Gastrocnemius medialis (tissue), 4 donors: ENCODE measurements around the gene HADHB. TPM values are rescaled to one million over a fixed set of nuclear protein-coding genes. Genes with fewer than 3 reads are reported as not detected.
"Not testable (repeated sequence)": the region's sequence is repeated elsewhere in the genome, so short reads cannot be mapped to it uniquely, and the experiment has no call there.

Experiments used
- ATAC-seq, 2 donors: fragments of 150-250 bp; one replicate each; pipeline ENCODE4 v1.9.1; 2016
- DNase-seq, 2 donors: peaks; one replicate each; pipeline ENCODE4 v3.0.0-alpha.2; 2019
- H3K27ac ChIP-seq, 4 donors: fragments of 200-600 bp; sonication (generic); 1 replicate in 1 of 4; 2 replicates in 3 of 4; pipeline ENCODE4 v1.5.1; 2016 to 2018; ENCODE audit warnings: mild to moderate bottlenecking in 2 of 4, moderate library complexity in 1 of 4
- H3K27me3 ChIP-seq, 3 donors: fragments of 200-600 bp; sonication (generic) in 2 of 3; 1 replicate in 1 of 3; 2 replicates in 2 of 3; pipeline versions ENCODE4 v1.5.1 to v1.6.0; 2016 to 2019; ENCODE audit warnings: mild to moderate bottlenecking in 1 of 3, moderate library complexity in 1 of 3
- H3K36me3 ChIP-seq, 2 donors: fragments of 200-600 bp; sonication (generic) in 1 of 2; one replicate each; pipeline ENCODE4 v1.5.1; 2017 to 2018
- H3K4me1 ChIP-seq, 2 donors: fragments of 200-600 bp; sonication (generic) in 1 of 2; one replicate each; pipeline ENCODE4 v1.5.1; 2016 to 2017; ENCODE audit warnings: mild to moderate bottlenecking in 2 of 2
- H3K4me3 ChIP-seq, 4 donors: fragments of 200-600 bp; sonication (generic) in 3 of 4; 1 replicate in 1 of 4; 2 replicates in 3 of 4; pipeline ENCODE4 v1.5.1; 2016 to 2019; ENCODE audit warnings: mild to moderate bottlenecking in 2 of 4
- H3K9me3 ChIP-seq, 3 donors: fragments of 200-600 bp; sonication (generic) in 2 of 3; 1 replicate in 1 of 3; 2 replicates in 2 of 3; pipeline ENCODE4 v1.5.1; 2016 to 2019
- CTCF ChIP-seq, 5 experiments: fragments of 450-650 bp in 3 of 5; fragments of 200-600 bp in 2 of 5; sonication (generic) in 2 of 5; IDR thresholded peaks in 4 of 5; conservative IDR thresholded peaks in 1 of 5; 1 replicate in 4 of 5; 2 replicates in 1 of 5; pipeline ENCODE4 v1.5.1; 2016 to 2019; ENCODE audit warnings: antibody characterized with exemption in 5 of 5, mild to moderate bottlenecking in 3 of 5, moderate library complexity in 3 of 5
- POLR2A ChIP-seq, 2 donors: fragments of 450-650 bp; IDR thresholded peaks; one replicate each; pipeline ENCODE4 v1.6.1; 2017; ENCODE audit warnings: antibody characterized with exemption in 2 of 2, mild to moderate bottlenecking in 2 of 2, moderate library complexity in 2 of 2
- in situ Hi-C, 4 donors: fragments of 200-750 bp; cut with MboI; loops; one replicate each; pipeline versions ENCODE4 v1.15.0 to v1.8.0; 2017; ENCODE audit warnings: low sequenced_read_pairs in 4 of 4
- intact Hi-C: fragments of 100-400 bp; cut with DNase I; formaldehyde crosslinking; loops from one replicate; pipeline ENCODE4 v1.15.1; 2023; ENCODE audit warnings: low total_unique reads
- total RNA-seq, 4 donors: library from RNA; depleted of rRNA; stranded (reverse); fragments of >200 nt; gene quantifications; one replicate each; pipeline versions ENCODE4 v1.1.0 to v1.2.3, GENCODE V29; 2016

The HADHB gene
- total RNA-seq, 4 donors from 2014 or later, result 719 to 936 (median 781) TPM

DNA sequence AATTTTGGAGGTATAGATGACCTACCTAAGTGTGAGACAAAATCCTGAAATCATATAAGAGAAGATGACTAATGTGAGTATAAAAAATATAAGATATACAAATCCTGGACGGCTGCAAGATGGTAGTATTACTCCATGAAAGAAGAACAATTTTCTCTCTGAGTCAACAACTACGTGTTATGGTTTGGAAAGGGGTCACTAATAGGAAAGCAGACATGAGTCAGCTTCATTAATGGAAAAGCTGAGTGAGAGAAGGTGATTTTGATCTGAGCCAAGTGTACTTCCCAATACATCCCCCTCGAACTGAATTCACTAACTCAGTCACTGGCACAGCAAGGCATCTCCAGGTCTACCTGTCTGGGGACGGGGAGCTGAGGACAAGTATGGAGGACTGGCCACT, 81.1 kb downstream of the HADHB start:
- ATAC-seq (no peak), DNase-seq (no peak)
- Histone ChIP-seq H3K4me1 (no peaks in the 10 kb centered on the region), H3K27me3 (no peaks in the 10 kb centered on the region), H3K9me3 (no peaks in the 10 kb centered on the region), H3K4me3 (no peak overlapping the region), H3K27ac (no peak overlapping the region), H3K36me3 (no peaks in the 10 kb centered on the region)
- intact Hi-C loops, result no loop called here
- in situ Hi-C loops, result loop anchor here (5.0 to 25.0 kb wide), 3 partner anchors 89 to 364 kb away; partner anchors contain the start of gene KIF3C (in 1 of the 4)
- TF ChIP-seq CTCF (IDR thresholded peaks at IDR 0.05 in 4 of 5, conservative IDR thresholded peaks at IDR 0.05 in 1 of 5), result no peak
- TF ChIP-seq POLR2A (IDR thresholded peaks at IDR 0.05), result no peak

DNA sequence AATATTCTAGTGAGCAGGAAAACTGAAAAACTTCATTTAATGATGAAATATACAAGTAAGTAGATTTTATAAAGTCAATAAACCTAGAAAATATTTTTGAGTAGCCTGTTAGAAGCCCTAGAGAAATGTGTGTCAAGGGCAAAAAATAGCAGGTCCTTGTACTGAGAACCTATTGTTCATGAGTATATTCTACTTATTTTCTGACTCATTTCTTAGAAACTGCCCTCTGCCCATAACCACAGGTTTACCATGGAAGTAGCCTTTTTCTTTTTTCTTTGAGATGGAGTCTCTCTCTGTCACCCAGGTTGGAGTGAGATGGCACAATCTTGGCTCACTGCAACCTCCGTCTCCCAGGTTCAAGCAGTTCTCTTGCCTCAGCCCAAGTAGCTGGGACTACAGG, 81.8 kb downstream of the HADHB start:
- in situ Hi-C loops, result loop anchor here (5.0 to 25.0 kb wide), 3 partner anchors 89 to 364 kb away; partner anchors contain the start of gene KIF3C (in 1 of the 4)
- Histone ChIP-seq H3K9me3 (no peaks in the 10 kb centered on the region), H3K27me3 (no peaks in the 10 kb centered on the region), H3K4me3 (no peak overlapping the region), H3K4me1 (no peaks in the 10 kb centered on the region), H3K27ac (no peak overlapping the region), H3K36me3 (no peaks in the 10 kb centered on the region)
- TF ChIP-seq POLR2A (IDR thresholded peaks at IDR 0.05) (no peak), CTCF (IDR thresholded peaks at IDR 0.05 in 4 of 5, conservative IDR thresholded peaks at IDR 0.05 in 1 of 5) (no peak)
- intact Hi-C loops, result no loop called here
- no peak for DNase-seq
- ATAC-seq, result no peak

GRCh38 chr2:26327291-26328272, 82.8 kb downstream of the HADHB start:
- Histone ChIP-seq H3K4me3 (no peak overlapping the region), H3K27ac (no peak overlapping the region), H3K36me3 (no peaks in the 10 kb centered on the region), H3K9me3 (no peaks in the 10 kb centered on the region), H3K27me3 (no peaks in the 10 kb centered on the region), H3K4me1 (no peaks in the 10 kb centered on the region)
- ATAC-seq (no peak), DNase-seq (no peak)
- TF ChIP-seq POLR2A (IDR thresholded peaks at IDR 0.05), result no peak
- no peak for TF ChIP-seq CTCF (IDR thresholded peaks at IDR 0.05 in 4 of 5, conservative IDR thresholded peaks at IDR 0.05 in 1 of 5)
- intact Hi-C loops, result no loop called here
- in situ Hi-C loops, result loop anchor here (5.0 to 25.0 kb wide), 3 partner anchors 90 to 365 kb away; partner anchors contain the start of gene KIF3C (in 1 of the 4)

DNA sequence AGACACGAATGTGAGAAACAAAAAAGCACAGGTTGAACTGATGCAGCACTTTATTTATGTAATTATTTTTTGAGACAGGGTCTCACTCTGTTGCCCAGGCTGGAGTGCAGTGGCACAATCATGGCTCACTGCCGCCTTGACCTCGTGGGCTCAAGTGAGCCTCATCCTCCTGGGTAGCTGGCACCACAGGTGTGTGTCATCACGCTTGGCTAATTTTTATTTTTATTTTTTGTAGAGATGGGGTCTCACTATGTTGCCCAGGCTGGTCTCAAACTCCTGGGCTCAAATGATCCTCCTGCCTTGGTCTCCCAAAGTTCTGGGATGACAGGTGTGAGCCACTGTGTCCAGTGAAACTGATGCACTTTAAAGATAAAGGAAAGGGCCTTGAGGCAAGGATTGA, 84.3 kb downstream of the HADHB start:
- H3K4me3 ChIP-seq, intact Hi-C loops, H3K27ac ChIP-seq, H3K4me1 ChIP-seq, H3K36me3 ChIP-seq, H3K27me3 ChIP-seq, H3K9me3 ChIP-seq, ATAC-seq, DNase-seq: not testable (repeated sequence)
- in situ Hi-C loops, result loop anchor here (5.0 to 25.0 kb wide), 3 partner anchors 92 to 367 kb away; partner anchors contain the start of gene KIF3C (in 1 of the 4)

DNA sequence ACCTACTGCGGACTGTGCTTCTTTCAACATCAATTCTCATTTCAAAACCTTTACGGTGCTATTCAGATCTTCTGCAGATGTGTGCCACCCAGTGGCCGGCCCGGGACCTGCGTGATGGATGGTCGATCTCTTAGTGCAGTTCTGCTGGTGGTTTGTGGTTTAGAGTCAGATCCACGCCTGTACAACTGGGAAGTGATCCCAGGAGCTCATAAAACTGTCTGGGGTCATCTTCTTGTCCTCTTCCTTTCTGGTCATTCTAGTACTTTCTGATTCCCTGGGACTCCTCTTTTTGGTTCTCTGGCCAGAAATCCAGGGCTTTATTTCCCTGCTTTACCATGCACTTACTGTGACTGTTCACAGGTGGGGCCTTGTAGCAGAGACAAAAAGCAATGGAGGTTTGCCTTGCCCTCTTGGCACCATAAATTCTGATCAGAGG, 85.4 kb downstream of the HADHB start:
- intact Hi-C loops (loop anchor here (2.0 to 10.0 kb wide), 5 partner anchors 55 to 379 kb away; no protein-coding TSS in a partner anchor), in situ Hi-C loops (loop anchor here (5.0 to 25.0 kb wide), 5 partner anchors 88 to 368 kb away; partner anchors contain the start of genes HADHA (in 1 of the 4), HADHB (in 1 of the 4) and KIF3C (in 1 of the 4))
- no peaks in the 10 kb centered on the region for H3K27me3 ChIP-seq
- DNase-seq (peak; percentile 65 to 84), ATAC-seq (peak; percentile 88 to 99)
- H3K36me3 ChIP-seq, result no peaks in the 10 kb centered on the region
- H3K27ac ChIP-seq, result no peak overlapping the region
- TF ChIP-seq POLR2A (IDR thresholded peaks at IDR 0.05) (no peak), CTCF (IDR thresholded peaks at IDR 0.05 in 4 of 5, conservative IDR thresholded peaks at IDR 0.05 in 1 of 5) (peak; percentile 71 to 92 (median 85))
- H3K4me3 ChIP-seq, result no peak overlapping the region
- no peaks in the 10 kb centered on the region for H3K4me1 ChIP-seq
- H3K9me3 ChIP-seq, result no peaks in the 10 kb centered on the region
